Loucy (cell line): ENCODE results near the gene NIM1K.

ENCODE experiments used
- H2AFZ ChIP-seq: fragments of 200-600 bp; sonication (generic); 2 replicates; pipeline ENCODE4 v1.6.0; 2016; ENCODE audit warnings: antibody characterized with exemption, mild to moderate bottlenecking, low read length, moderate library complexity
- H3F3A ChIP-seq: fragments of 200-600 bp; 2 replicates; pipeline ENCODE4 v1.6.0; 2016; ENCODE audit warnings: antibody characterized with exemption, low read depth, mild to moderate bottlenecking
- H3K27me3 ChIP-seq: fragments of 200-600 bp; sonication (generic); 2 replicates; pipeline ENCODE4 v1.6.1; 2014; ENCODE audit warnings: low read length, mild to moderate bottlenecking; ENCODE audit not compliant: insufficient read depth, poor library complexity, severe bottlenecking
- H3K36me3 ChIP-seq: fragments of 200-600 bp; sonication (generic); 2 replicates; pipeline ENCODE4 v1.6.1; 2016; ENCODE audit warnings: low read length; ENCODE audit not compliant: insufficient read depth
- H3K4me1 ChIP-seq: fragments of 200-600 bp; sonication (generic); 2 replicates; pipeline ENCODE4 v1.5.1; 2014; ENCODE audit warnings: low read length, mild to moderate bottlenecking; ENCODE audit not compliant: insufficient read depth, poor library complexity, severe bottlenecking
- H3K4me2 ChIP-seq: fragments of 200-600 bp; sonication (generic); 2 replicates; pipeline ENCODE4 v1.6.0; 2014; ENCODE audit warnings: antibody characterized with exemption, low read length, low read depth, mild to moderate bottlenecking; ENCODE audit not compliant: poor library complexity, severe bottlenecking
- H3K4me3 ChIP-seq: fragments of 200-600 bp; sonication (generic); 2 replicates; pipeline ENCODE4 v1.5.1; 2014; ENCODE audit warnings: low read length, mild to moderate bottlenecking, mixed read lengths; ENCODE audit not compliant: poor library complexity, severe bottlenecking
- H3K79me2 ChIP-seq: fragments of 200-600 bp; sonication (generic); 2 replicates; pipeline ENCODE4 v1.6.1; 2014; ENCODE audit warnings: low read length; ENCODE audit not compliant: insufficient read depth
- H3K9ac ChIP-seq: fragments of 200-600 bp; sonication (generic); 2 replicates; pipeline ENCODE4 v1.6.0; 2014; ENCODE audit warnings: mild to moderate bottlenecking, low read depth, low read length, moderate library complexity; ENCODE audit not compliant: poor library complexity, severe bottlenecking
- H3K9me2 ChIP-seq: fragments of 200-600 bp; sonication (generic); replicated peaks from 2 replicates; pipeline ENCODE4 v1.6.1; 2016; ENCODE audit warnings: low read depth, low read length, mixed read lengths
- H3K9me3 ChIP-seq: fragments of 200-600 bp; sonication (generic); 2 replicates; pipeline ENCODE4 v1.6.1; 2014; ENCODE audit warnings: mild to moderate bottlenecking, antibody characterized with exemption, low read length, low read depth; ENCODE audit not compliant: insufficient read depth
- H4K20me1 ChIP-seq: fragments of 200-600 bp; sonication (generic); 2 replicates; pipeline ENCODE4 v1.6.0; 2014; ENCODE audit warnings: antibody characterized with exemption, low read length, mild to moderate bottlenecking; ENCODE audit not compliant: insufficient read depth, poor library complexity, severe bottlenecking
- CTCF ChIP-seq: fragments of 200-600 bp; sonication (generic); conservative IDR thresholded peaks from 2 replicates; pipeline ENCODE4 v1.5.1; 2014; ENCODE audit warnings: mild to moderate bottlenecking, antibody characterized with exemption, low read length
- EZH2phosphoT487 ChIP-seq: fragments of 200-600 bp; IDR thresholded peaks from 2 replicates; pipeline ENCODE4 v1.6.1; 2018; ENCODE audit warnings: antibody characterized with exemption, mild to moderate bottlenecking, moderate library complexity, borderline replicate concordance

NIM1K gene

GRCh38 chr5:43287493-43287892 lies 95.5 kb downstream of the NIM1K start:
- TF ChIP-seq EZH2phosphoT487 (no peak), CTCF (no peak)
- H3K4me2 ChIP-seq: no peak overlapping the region
- no peaks in the 10 kb centered on the region for H3K27me3 ChIP-seq
- no peaks in the 10 kb centered on the region for H3K4me1 ChIP-seq
- no peaks in the 10 kb centered on the region for H3K9me2 ChIP-seq
- peaks cover 59% of the 10 kb centered on the region for H3K36me3 ChIP-seq
- no peak overlapping the region for H3K9ac ChIP-seq
- no peak overlapping the region for H3K4me3 ChIP-seq
- H3K9me3 ChIP-seq: no peaks in the 10 kb centered on the region
- H3K79me2 ChIP-seq: peaks cover 11% of the 10 kb centered on the region; the same call in 1 of the 2 replicates
- H3F3A ChIP-seq: peaks cover 12% of the 10 kb centered on the region; the same call in 1 of the 2 replicates
- peaks cover 26% of the 10 kb centered on the region for H4K20me1 ChIP-seq
- no peak overlapping the region for H2AFZ ChIP-seq

- Histone ChIP-seq H3K27me3 (no peaks in the 10 kb centered on the region), H3K36me3 (peaks cover 68% of the 10 kb centered on the region), H3K9ac (no peak overlapping the region), H3K4me1 (no peaks in the 10 kb centered on the region), H3K79me2 (peaks cover 11% of the 10 kb centered on the region; the same call in 1 of the 2 replicates), H3K4me3 (no peak overlapping the region), H3K9me2 (no peaks in the 10 kb centered on the region), H3F3A (peaks cover 12% of the 10 kb centered on the region; the same call in 1 of the 2 replicates), H4K20me1 (peaks cover 34% of the 10 kb centered on the region), H3K9me3 (no peaks in the 10 kb centered on the region), H3K4me2 (no peak overlapping the region), H2AFZ (no peak overlapping the region)
- no peak for TF ChIP-seq CTCF
- no peak for TF ChIP-seq EZH2phosphoT487
Observed at GRCh38 chr5:43288269-43288831, 96.3 kb downstream of the NIM1K start.

- H3K4me1 ChIP-seq: no peaks in the 10 kb centered on the region
- TF ChIP-seq CTCF (no peak), EZH2phosphoT487 (no peak)
- peaks cover 14% of the 10 kb centered on the region; the same call in 1 of the 2 replicates for H3F3A ChIP-seq
- no peak overlapping the region for H2AFZ ChIP-seq
- H3K4me2 ChIP-seq: no peak overlapping the region
- peaks cover 58% of the 10 kb centered on the region for H4K20me1 ChIP-seq
- H3K9me3 ChIP-seq: no peaks in the 10 kb centered on the region
- H3K4me3 ChIP-seq: no peak overlapping the region
- no peaks in the 10 kb centered on the region for H3K27me3 ChIP-seq
- H3K79me2 ChIP-seq: peaks cover 32% of the 10 kb centered on the region
- peaks cover 92% of the 10 kb centered on the region for H3K36me3 ChIP-seq
- H3K9me2 ChIP-seq: no peaks in the 10 kb centered on the region
- no peak overlapping the region for H3K9ac ChIP-seq
Observed at GRCh38 chr5:43290726-43291125, 98.7 kb downstream of the NIM1K start.
